RPMI7951 (cell line): ENCODE measurements around the gene STXBP4. TPM values are rescaled to one million over a fixed set of nuclear protein-coding genes. Genes with fewer than 3 reads are reported as not detected.
"Not testable (repeated sequence)": the region's sequence is repeated elsewhere in the genome, so short reads cannot be mapped to it uniquely, and the experiment has no call there.

Experiments
- DNase-seq: peaks from one replicate; pipeline ENCODE4 v3.0.0-alpha.2; 2012; ENCODE audit warnings: low read depth
- total RNA-seq: library from RNA; depleted of rRNA; stranded (reverse); fragments of >200 nt; shearing (Covaris generic); gene quantifications from 2 replicates; pipeline ENCODE4 v1.2.3, GENCODE V29; 2014

The STXBP4 gene
- total RNA-seq, 1 experiment from 2014 or later, result 5.6 TPM

DNA sequence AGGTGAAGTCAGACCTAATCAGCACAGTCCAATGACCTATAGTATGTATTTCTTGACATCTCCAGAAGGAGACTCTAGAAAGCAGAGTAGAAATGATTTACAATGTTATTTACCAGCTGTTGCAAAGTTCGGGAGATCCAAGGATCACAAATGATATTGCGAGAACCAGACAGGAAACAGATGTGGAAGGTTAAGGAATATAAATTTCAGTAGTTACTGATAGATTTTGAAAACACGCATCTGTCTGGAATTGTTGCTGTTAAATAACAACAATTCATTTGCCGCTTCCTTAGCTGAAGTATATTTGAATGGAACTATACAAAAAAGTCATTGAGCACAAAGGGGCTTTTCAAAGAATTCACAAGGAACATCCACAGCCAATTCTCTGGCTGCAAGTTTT, 72.0 kb downstream of the STXBP4 start:
- no peak for DNase-seq

DNA sequence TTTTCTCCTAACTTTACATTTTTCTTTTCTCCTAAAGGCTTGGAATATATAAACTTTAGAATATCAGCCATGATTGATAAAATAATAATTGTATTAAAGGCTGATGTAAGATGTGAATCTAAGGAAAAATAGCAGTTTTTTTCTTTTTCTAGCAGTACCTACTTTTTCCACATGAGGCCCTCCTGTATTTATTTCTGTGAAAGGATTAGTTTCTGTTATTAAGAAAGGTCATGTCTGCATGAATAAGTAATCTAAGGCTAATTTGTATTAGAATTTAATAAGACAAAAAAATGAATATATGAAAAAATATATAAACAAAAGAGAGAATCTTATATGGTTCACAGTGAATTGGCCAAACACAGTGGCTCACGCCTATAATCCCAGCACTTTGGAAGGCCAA, 85.3 kb downstream of the STXBP4 start:
- DNase-seq, result no peak

DNA sequence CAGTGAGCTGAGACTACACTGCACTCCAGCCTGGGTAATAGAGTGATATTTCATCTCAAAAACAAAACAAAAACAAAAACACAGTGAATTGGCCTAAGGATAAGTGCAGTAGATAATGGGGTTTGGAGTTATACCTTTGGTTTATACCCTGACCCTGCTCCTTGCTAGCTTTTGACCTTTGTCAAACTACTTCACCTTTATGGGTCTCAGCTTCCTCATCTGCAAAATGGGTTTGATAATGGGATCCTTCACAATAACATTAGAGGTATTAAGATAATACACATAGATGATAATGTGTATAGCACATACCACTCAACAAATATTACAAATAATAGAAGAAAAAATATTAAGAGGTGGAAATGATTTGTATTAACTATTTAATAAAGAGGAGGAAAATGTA, 85.9 kb downstream of the STXBP4 start:
- DNase-seq, result no peak

DNA sequence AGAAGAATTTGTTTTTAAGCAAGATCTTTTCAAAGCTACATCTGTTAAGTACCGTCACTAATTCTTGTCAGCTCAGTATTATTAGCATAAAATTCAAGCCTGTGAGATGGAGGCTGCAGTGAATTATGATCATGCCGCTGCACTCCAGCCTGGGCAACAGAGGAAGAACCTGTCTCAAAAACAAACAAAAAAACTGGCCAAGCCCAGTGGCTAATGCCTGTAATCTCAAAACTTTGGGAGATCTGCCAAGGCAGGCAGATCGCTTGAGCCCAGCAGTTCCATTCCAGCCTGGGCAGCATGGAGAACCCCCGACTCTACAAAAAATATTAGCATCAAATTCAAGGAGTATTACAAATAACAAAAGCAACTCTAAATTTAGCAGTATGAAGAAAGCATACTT, 88.0 kb downstream of the STXBP4 start:
- peak; percentile 4 for DNase-seq

DNA sequence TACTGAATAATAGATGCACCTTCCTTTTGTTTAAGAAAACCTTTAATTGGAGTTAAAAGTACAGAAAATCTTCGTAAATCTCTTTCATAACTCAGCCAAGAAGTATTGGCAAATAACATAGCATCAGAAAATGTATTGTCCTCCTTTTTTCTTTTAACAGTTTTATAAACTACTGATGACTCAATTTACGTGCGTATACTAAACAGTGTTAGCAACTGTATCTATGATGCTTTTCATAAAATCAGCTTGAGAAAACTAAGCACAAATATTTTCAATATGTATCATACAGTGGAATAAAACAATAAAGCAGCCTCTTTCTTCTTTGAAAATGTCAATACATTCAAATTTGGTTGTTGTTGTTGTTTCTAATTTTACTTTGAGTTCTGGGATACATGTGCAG, 88.6 kb downstream of the STXBP4 start:
- DNase-seq, result no peak

DNA sequence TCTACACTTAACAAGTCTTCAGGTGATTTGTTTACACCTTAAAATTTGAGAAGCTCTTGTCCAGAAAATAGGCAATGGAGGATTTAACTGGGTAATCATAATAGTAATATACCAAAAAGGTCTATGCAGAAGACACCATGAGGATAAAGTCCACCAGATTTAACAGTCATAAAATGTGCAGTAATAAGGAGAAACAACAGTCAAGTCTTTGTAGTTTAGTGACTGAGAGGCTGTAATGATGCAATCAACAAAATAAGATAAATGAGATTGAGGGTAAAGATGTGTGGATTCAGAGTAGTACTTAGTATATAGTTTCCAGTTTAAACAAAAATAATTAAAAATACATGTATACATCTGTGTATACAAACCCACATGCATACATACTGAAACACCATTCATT, 91.2 kb downstream of the STXBP4 start:
- no peak for DNase-seq

DNA sequence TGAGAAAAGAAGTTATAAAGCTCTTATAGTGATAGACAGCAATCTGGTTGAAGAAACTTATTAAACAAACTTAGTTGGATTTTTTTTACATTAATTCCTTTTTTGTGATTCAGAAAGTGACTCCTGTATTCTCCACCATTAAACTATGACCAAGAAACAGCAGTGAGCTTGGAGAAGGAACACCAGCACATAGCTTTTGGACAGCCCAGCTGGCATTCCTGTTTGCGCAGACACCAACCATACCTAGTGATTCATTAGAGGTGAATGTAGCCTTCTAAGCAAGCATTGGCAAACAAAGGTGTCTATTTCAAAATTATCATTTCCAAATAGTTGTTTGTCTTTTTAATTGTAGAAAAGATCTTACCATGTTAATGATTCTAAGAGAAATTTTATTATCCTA, 94.4 kb downstream of the STXBP4 start:
- no peak for DNase-seq

DNA sequence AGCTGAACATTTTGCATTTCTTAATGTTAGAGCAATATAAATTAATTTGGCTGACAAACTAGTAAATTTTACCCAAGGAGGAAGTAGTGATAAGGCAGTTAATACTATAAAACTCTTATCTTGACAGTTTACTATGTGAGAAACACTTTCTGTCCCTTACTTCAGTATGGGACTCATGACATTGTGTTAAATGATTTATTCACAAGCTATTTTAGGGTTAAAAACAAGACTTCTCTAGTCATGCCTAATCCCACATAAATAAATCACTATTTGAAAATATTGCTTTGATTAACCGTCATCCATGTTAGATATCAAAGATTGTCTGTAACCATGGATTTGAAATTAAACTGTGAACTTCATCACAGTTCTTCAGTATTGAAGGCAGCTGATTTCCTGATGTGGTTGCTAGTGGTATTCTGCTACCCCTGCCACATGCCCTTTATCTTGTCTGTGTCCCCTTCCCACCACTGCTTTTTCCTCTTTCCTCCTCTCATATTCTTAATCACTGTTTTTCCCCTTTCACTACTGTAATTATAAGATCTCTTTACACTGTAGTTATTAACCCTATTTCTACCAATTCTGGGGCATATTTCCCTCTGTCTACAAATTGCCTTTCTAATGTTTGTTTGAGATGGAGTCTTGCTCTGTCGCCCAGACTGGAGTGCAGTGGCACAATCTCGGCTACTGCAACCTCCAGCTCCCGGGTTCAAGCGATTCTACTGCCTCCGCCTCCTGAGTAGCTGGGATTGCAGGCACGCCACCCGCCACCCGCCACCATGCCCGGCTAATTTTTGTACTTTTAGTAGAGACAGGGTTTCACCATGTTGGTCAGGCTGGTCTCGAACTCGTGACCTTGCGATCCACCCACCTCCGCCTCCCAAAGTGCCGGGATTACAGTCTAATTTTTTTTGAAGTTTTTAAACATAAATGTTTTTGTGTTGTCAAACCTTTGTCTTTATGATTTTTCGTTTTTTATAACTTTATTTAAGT, 95.6 kb downstream of the STXBP4 start:
- DNase-seq, result no peak

DNA sequence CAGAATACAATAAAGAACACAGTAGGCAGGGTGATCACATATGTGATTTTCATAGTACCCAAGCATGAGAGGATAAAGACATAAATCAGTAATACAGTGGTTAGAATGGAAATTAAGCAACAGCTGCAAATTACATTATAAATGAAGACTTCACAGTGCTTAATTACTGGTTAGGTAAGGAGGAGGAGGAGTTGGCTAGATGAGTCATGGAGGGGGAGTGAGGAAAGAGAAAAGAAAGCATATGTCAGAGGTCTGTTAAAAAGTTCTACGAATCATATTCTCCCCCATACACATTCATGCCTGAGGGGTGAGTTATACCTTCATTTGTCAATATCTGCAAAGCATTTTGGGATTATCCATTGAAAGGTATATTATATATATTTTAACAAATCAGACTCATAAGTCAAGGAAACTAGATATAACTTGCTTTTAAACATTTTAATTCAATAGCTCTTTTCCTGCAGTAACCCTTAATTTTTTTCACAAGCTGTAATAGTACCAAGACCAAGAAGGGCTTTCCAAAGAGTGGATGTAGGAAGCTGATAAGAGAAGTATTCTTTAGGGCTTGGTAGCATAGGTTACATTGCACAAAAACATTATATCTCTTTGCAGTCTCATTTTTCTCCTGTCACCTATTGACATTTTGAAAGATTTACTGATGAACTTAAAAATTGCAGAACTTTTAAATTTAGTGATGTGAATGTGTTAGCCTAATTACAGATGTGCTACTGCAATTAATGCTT, 99.3 kb downstream of the STXBP4 start:
- DNase-seq, result peak; percentile 15

DNA sequence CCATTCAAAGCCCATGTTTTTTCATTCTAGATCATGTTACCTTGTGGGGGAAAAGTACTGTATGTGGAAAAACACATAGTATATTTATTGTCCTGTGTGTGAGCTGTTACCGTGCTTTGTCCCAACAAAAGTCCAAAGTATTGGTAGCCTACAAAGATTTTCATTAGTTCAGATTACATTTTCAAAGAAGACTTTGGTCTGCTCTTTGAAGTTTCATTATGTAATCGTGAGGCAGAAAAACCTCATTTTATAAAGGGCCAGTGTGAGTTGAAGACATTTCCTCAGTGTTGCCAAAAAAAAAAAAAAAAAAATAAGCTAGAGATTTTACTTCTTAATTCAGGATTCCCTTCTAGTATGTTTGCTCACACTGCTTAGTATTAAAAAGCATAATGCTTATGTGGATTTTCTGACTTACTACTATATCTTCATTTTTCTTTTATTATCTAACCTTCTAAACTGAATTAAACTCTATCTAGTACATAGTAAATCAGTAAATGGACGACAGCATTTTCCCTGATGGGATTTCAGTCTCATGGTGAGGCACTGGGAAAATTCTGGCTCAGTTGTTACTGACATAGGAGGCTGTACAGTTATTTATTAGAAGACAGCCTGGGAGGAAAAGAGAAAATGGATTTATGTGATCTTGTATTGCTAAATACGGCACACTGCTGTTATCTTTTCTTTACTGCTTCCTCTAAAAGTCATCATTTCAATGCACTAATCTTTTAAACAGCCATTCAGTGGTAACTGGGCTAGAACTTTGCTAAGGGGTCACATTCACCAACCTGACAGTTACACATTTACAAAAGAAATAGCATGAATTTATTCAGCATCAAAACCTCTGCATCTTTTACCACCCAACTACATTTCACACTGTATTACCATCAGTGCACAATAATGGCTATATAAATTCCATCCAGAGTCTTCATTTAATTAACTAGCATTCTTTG, 100.6 kb downstream of the STXBP4 start:
- DNase-seq, result no peak

DNA sequence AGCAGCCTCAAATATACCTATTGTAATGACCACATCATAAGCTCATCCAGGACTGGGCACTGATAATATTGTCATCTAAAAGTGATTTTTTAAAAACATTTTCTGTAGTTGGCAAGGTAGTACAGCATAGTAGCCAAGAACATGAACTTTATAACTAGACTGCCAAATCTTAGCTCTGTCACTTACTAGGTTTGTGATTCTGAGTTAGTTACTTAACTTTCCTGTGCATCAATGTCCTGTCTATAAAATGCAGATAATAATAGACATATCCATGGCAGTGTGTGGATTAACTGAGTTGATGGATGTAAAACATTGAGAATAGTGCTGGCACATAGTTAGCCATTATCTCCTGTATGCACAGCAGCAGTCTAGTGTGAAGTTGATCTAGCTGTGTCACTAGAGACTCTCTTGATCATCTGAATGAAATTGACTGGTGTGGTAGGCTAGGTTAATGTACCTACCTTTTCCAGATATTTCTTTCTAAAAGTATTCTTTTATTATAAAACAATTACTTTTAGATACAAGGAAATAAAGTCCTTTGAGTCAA, 101.5 kb downstream of the STXBP4 start:
- DNase-seq, result no peak

DNA sequence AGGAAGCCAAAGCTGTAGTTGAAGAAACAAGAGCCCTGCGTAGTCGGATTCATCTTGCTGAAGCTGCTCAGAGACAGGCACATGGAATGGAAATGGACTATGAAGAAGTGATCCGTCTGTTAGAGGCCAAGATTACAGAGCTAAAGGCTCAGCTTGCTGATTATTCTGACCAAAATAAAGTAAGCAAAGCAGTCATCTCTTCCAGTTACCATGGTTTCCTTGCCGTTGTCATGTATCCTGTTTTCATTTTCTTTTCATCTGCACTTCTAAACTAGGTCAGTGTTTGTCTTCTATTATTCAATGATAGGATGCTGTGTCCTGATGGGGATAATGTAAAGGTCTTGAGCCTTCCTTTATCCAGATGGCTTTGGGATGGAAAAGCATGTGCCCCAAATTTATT, 104.3 kb downstream of the STXBP4 start:
- no peak for DNase-seq

DNA sequence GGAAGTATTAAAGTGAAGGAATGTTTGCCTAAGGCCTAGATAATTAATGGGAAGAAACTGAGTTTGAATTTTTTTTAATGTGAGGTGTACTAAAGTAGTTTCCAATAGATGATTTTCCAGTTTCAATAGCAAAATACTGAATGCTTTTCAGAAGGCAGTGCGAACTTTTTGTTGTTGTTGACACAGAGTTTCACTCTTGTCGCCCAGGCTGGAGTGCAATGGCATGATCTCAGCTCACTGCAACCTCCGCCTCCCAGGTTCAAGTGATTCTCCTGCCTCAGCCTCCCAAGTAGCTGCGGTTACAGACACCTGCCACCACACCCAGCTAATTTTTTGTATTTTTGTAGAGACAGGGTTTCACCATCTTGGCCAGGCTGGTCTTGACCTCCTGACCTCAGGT, 104.9 kb downstream of the STXBP4 start:
- DNase-seq, result not testable (repeated sequence)

DNA sequence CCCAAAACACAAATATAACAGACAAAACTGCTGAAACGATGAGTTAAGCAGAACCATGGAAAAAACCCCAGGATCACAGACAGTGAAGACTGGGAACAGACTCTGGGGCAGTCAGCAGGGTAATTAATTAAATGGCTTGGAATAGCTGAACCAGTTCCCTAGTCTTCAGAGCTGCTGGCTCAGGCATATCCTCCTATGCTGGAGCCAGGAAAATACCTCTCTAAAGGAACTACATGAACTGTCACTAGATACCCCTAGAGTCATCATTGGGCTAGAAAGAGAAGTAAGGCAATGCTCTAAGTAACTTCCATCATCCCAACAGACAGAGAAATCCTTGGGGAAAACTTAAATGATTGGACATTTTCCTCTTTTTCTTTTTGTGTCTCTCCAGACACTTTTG, 113.0 kb downstream of the STXBP4 start:
- no peak for DNase-seq

DNA sequence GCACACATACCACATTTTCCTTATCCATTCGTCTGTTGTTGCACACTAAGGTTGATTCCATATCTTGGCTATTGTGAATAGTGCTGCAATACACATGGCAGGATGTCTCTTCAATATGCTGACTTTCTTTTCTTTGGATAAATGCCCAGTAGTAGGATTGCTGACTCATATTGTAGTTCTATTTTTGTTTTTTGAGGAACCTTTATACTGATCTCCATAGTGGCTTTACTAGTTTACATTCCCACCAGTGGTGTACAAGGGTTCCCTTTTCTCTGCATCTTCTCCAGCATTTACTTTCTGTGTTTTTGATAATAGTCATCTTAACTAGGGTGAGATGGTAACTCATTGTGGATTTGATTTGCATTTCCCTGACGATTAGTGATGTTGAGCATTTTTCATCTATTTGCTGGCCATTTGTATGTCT, 118.1 kb downstream of the STXBP4 start:
- DNase-seq, result peak; percentile 87

DNA sequence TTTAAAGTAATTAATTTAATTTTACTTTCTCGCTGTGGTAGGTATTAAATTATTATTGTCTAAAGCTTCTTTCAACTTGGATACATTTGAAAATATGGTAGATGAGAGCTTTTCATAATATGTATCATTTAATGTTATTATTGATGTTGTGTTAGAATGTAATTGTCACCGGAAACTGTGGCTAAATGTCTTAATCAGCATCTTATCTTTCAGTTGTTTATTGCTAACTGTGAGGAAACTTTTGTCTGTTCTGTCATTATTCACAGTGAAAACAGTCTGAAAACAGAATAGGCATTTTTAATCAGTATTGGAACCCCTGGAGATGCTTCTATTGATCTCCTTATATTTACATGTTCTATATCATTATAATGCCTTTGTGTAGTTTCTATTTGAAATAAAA, 120.7 kb downstream of the STXBP4 start:
- no peak for DNase-seq

DNA sequence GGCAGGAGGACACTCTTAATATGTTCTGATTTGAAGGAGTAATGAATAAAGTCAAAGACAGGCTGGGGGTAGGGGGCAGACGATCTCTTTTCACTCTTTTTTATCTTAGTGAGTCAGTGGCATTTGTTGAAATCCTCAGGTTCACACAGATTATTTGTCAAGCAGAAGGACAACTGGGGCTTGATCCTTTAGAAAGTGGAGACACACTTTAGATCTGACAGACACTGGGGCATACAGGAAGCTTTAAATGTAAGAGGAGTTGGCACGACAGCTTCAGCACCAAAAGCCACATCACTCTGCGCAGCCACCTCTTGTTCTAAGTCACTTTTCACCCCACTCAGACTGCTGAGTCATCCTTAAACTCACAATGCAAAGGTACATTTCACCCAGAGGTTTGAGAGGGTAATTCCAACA, 121.5 kb downstream of the STXBP4 start:
- peak; percentile 33 for DNase-seq

DNA sequence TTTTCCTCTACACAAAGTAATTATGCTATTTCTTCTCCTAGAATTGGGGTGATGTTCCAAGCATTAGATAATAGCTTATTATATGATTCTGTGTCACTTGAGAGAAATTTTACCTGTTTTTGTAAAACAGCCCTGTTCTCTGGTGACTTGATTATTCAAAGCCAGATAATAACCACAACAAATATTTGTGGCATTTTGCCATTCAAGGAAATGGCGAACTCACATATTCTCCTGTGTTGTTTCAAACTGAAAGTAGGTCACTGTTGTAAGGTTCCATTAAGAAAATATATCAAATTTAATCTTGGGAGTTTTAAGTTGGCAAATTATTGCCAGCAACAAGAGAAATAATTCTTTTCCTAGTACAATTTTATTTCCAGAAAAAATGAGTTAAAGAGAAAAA, 124.8 kb downstream of the STXBP4 start:
- no peak for DNase-seq

DNA sequence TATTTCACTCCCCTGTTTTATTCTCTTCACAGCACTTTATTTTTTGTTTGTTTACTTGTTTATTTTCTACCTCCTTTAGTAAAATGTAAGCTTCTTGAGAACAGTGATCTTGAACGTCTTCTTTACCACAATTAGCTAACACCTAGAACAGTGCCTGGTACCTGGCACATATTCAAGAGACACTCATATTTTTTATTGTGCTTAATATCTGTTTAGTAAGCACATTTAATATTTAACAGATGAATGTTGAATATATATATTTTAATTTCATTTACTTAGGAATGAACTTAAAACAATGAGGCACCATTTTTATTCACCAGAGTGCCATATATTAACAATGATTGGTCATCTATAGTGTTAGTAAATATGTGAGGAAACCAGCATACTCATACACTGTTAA, 130.2 kb downstream of the STXBP4 start:
- no peak for DNase-seq

DNA sequence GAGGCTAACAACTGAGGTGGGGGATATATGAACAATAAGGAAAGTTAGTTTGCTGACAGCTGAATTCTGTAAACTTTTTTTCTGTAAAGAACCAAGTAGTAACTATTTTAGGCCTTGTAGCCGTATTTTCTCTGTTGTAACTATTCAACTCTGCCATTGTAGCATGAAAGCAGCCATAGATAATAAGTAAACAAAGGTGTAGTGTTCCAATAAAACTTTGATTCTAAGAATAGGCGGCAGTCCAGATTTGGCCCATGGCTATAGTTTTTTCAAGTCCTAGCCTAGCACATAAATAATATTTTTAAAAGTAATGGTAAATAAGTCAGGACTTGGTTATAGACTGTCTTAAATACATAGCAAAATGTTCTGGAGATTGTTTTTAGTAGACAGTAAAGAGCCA, 142.0 kb downstream of the STXBP4 start:
- no peak for DNase-seq

DNA sequence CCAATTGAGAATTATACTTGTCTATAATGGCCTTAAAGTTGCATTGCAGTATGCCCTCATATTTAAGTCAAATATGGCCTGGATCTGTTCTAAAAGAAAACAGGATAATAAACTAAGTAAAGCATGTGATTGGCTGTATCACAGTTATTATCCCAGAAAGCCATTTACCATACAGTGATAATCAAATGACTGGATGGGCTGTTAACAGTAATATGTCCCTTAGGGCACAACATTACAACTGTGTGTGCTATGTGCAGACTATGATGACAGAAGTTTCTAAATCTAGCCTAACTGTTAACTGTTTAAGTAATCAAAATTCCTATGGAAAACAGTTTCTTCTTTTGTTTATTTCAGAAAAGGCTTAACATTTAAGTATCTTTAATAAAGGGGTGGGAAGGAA, 145.7 kb downstream of the STXBP4 start:
- no peak for DNase-seq
